ENCODE measurements around the gene KMT2D. TPM values are rescaled to one million over a fixed set of nuclear protein-coding genes. Genes with fewer than 3 reads are reported as not detected.

Gene KMT2D, protein sequence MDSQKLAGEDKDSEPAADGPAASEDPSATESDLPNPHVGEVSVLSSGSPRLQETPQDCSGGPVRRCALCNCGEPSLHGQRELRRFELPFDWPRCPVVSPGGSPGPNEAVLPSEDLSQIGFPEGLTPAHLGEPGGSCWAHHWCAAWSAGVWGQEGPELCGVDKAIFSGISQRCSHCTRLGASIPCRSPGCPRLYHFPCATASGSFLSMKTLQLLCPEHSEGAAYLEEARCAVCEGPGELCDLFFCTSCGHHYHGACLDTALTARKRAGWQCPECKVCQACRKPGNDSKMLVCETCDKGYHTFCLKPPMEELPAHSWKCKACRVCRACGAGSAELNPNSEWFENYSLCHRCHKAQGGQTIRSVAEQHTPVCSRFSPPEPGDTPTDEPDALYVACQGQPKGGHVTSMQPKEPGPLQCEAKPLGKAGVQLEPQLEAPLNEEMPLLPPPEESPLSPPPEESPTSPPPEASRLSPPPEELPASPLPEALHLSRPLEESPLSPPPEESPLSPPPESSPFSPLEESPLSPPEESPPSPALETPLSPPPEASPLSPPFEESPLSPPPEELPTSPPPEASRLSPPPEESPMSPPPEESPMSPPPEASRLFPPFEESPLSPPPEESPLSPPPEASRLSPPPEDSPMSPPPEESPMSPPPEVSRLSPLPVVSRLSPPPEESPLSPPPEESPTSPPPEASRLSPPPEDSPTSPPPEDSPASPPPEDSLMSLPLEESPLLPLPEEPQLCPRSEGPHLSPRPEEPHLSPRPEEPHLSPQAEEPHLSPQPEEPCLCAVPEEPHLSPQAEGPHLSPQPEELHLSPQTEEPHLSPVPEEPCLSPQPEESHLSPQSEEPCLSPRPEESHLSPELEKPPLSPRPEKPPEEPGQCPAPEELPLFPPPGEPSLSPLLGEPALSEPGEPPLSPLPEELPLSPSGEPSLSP (N-terminal part only)
- 41.7 and 57.0 TPM in 2 replicates for total RNA-seq

DNA sequence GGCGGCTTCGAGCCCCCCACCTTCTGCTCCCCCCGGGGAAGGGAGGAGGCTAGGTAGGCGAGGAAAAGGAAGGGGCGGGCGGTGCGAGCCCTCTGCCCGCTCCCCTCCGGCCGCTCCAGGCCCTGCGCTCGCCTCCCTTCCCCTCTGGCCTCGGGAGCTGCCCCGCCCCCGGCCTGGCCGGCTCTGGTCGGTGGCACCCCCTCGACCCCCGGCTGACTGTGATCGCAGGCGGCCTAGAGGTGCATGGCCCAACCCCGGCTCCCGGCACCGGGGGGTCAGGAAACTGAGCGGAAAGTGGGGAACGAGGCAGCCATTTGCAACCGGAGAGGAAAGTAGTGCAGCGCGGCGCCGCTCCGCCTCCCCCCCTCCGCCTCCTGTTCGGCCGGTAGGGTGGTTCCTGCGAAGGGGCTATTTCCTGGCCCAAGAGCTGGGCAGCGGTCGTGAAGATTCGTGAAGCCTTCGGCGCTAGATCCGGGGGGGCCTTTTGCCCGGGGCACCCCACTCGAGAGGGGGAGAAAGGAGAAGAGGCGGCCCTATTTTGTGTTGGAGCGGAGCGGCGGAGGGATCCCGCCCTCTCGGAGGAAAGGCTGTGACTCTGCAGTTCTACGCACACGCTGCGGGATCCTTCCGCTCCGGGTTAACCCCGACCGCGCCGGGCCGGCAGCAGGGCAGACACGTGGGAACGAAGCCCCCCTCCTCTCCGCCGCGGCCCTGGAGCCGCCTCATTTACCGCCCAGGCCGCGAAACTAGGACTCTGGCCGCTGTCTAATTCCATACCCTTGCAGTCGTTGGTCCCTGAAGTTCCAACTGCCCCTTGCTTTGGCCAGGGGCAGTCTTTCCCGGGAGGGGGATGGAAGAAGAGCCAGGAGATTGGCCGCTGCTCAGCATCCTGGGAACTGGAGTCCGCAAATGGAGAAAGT is at the start of gene KMT2D:
TSS of gene KMT2D (minus strand) at position 558 of the 920 bp plus-strand sequence. CDS start 5,470 bp downstream, outside the sequence.

DNA sequence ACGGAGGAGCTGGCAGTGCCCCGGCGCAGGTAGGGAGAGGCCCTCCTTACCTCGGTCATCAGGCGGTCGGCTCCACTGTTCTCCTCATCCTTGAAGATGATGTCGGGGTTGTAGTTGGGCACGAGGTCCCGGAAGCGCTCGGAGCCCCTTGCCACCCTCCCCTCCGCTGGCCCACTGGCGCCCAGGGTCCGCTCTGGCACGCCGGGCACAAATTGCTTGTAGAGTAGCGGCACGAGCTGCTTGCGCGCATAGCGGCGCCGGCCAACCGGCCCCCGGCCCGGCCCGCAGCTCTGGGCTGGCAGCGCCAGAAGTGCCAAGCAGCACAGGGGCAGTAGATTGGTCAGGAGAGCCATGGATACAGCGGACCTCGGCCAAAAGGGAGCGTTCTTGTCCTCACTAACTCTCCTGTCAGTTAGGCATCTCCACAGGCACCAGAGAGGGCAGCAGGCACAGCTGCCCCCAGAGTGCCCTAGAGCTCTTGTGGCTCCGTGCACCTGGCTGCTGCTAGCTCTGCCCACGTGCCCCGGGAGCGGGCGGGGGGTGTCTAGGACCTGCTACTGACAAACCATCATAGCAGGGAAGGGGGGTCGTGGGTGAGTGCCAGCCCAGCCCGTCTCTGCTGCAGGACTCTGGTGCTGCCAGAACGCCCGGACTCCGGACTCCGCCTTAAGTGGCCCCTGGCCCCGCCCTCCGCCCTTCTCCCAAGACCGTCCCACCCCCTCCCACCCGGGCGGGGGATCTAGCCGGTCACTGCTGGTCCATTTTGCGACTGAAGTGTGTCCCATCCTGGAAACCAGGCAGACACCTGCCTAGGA is 33.8 kb upstream of the KMT2D start, which contains the start of gene DHH:
TSS of gene DHH (minus strand) at position 642 of the 815 bp plus-strand sequence. CDS start at position 353, 289 bp downstream.

DNA sequence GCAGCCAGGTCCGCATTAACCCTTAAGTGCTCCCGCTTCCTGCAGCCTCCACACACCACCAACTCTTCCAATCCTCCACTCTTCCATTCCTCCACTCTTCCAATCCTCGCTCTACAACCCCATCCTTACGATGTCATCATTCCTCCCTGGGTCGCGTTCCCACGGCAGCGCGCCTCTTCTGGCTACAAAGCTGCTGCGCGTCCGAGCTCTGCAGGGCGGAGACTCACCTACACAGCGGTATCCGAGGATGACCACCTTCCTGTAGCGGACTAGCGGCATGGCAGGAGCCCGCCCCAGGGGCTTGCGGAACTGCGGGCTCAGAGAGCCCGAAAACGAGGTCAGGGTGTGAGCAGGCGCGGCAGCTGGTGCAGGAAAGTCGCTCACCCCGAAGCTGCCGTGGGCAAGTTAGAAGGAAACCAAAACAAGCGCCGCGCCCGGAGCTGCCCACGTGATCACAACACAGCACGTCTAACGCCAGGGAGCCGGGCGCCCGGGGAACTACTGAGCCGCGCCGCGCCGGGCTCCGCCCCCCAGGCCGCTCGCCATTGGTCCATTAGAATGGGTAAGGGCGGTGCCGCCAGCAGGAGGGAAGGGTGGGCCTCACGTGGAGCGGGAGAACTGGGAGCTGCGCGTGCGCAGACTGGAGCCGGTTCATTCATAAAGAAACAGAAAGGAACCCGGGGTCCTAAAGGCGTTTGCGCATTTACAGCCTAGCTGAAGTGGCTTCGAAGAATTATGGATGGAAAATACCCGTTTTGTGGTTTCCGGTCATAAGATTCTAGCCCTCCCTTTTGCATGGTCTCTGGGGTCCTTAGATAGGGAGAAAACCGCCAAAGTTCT is 9.1 kb upstream of the KMT2D start, which contains the start of gene RHEBL1:
TSS of gene RHEBL1 (minus strand) at position 473 of the 840 bp plus-strand sequence. CDS start at position 279, 194 bp downstream.

DNA sequence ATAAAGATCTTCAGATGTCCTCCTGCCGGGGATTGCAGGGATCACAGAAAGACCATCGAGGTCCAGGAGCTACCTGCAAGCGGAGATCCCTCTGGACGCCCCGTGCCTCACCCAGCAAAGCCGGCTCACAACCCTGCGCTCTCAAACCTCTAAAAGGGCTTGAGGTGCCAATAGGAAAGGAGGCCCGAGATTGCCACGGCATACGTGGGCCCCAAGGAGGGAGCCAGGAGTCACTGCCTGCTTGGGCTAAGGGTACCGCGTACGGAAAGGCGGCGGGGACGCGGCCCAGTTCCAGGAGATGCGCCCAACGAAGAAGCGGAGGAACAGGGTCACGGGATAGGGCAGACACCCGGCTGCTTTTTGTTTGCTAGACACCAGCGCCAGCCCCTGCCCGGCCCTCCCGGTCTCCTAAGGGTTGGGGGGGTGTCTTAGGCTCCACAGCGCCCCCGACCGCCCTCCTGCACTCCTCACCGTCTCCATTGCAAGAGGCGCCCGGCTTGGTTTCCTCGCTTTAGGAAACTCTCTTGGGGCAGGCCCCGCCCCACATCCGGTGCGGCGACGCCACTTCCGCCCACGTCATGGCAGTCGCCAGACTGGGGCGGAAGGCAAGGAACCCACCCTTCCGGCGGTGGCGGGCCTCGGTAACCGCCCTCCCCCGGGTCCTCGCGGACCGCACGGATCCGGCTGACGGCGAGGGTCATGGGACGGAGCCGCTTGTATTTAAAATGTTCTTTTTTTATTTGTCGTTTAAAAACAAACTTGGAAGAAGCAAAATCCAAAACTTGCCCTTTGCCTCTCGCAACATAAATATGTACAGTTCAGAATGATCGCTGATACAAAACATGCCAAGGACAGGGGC is 42.1 kb downstream of the KMT2D start, which contains the start of gene PRKAG1:
TSS of gene PRKAG1 (minus strand) at position 516 of the 859 bp plus-strand sequence. CDS start at position 480, 36 bp downstream.

Other genes starting within 250 kb of the KMT2D start
- gene CACNB3, start 242.3 kb downstream of the KMT2D start, total RNA-seq = 12.8 and 20.7 TPM in 2 replicates
- 37.1 and 37.6 TPM in 2 replicates for gene DDX23, start 208.6 kb downstream of the KMT2D start, total RNA-seq
- gene RND1, start 194.9 kb downstream of the KMT2D start, total RNA-seq = 0.39 TPM in 1 of 2 replicates, not detected in the other
- 69.3 and 74.1 TPM in 2 replicates for gene FKBP11, start 135.3 kb downstream of the KMT2D start, total RNA-seq
- 45.7 and 82.1 TPM in 2 replicates for gene ARF3, start 103.3 kb downstream of the KMT2D start, total RNA-seq
- gene WNT10B, start 89.1 kb downstream of the KMT2D start, total RNA-seq = 0.75 TPM in 1 of 2 replicates, not detected in the other
- gene WNT1, start 82.5 kb downstream of the KMT2D start, total RNA-seq = not detected in 2 replicates
- gene DDN, start 61.4 kb downstream of the KMT2D start, total RNA-seq = 0.05 TPM in 1 of 2 replicates, not detected in the other
- 71.5 and 71.6 TPM in 2 replicates for gene PRKAG1, start 42.0 kb downstream of the KMT2D start, total RNA-seq
- 0.20 TPM in 1 of 2 replicates, not detected in the other for gene RHEBL1, start 9.2 kb upstream of the KMT2D start, total RNA-seq
- gene DHH, start 34.0 kb upstream of the KMT2D start, total RNA-seq = not detected in 2 replicates
- 18.1 and 23.3 TPM in 2 replicates for gene LMBR1L, start 50.1 kb upstream of the KMT2D start, total RNA-seq
- 289 and 345 TPM in 2 replicates for gene TUBA1B, start 70.6 kb upstream of the KMT2D start, total RNA-seq
- gene TUBA1A, start 128.3 kb upstream of the KMT2D start, total RNA-seq = 117 and 120 TPM in 2 replicates
- gene TUBA1C, start 204.3 kb upstream of the KMT2D start, total RNA-seq = 117 and 150 TPM in 2 replicates
- 0.73 TPM in 1 of 2 replicates, not detected in the other for gene PRPH, start 234.4 kb upstream of the KMT2D start, total RNA-seq

Measured in cardiac ventricle fibroblast (primary cell).